22Rv1 (cell line): ENCODE results near the gene PFKL.

Experiments used
- H3K27ac ChIP-seq: fragments of 450-650 bp; 2 replicates; pipeline ENCODE4 v1.5.1; 2017
- CTCF ChIP-seq: fragments of 450-650 bp; IDR thresholded peaks from 2 replicates; pipeline ENCODE4 v1.5.1; 2017; ENCODE audit warnings: mild to moderate bottlenecking
- ZFX ChIP-seq: fragments of 450-650 bp; IDR thresholded peaks from 2 replicates; pipeline ENCODE4 v1.6.1; 2017; ENCODE audit warnings: antibody characterized with exemption, borderline replicate concordance

The PFKL gene

GRCh38 chr21:44370786-44371410 lies 71.0 kb downstream of the PFKL start:
- no peak for TF ChIP-seq ZFX
- no peak for TF ChIP-seq CTCF
- H3K27ac ChIP-seq = no peak overlapping the region

DNA sequence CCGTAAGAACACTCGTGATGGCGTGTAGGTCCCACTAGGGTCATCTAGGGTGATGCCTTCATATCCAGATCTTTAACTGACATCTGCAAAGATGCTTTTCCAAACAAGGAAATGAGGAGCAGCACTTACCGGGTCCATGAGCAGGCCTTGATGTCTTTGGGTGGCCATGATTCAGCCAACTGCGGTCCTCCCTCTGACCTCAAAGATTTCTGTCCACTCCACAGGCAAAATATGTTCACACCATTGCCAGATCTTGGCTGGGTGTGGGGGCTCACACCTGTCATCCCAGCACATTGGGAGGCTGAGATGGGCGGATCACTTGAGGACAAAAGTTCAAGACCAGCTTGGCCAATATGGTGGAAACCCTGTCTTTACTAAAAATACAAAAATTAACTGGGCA lies 71.7 kb downstream of the PFKL start:
- H3K27ac ChIP-seq = no peak overlapping the region
- TF ChIP-seq ZFX (no peak), CTCF (no peak)

- H3K27ac ChIP-seq = no peak overlapping the region
- TF ChIP-seq ZFX (no peak), CTCF (no peak)
These were observed 72.8 kb downstream of the PFKL start for GRCh38 chr21:44372616-44373015.

GRCh38 chr21:44374601-44375280 lies 74.9 kb downstream of the PFKL start:
- H3K27ac ChIP-seq = no peak overlapping the region

GRCh38 chr21:44375281-44375651 lies 75.4 kb downstream of the PFKL start:
- TF ChIP-seq ZFX (no peak), CTCF (no peak)
- H3K27ac ChIP-seq = no peak overlapping the region

More at GRCh38 chr21:44374601-44375280, 74.9 kb downstream of the PFKL start:
- no peak for TF ChIP-seq ZFX
- TF ChIP-seq CTCF = no peak

GRCh38 chr21:44375761-44376241 lies 75.9 kb downstream of the PFKL start:
- no peak overlapping the region for H3K27ac ChIP-seq

More at GRCh38 chr21:44375761-44376241, 75.9 kb downstream of the PFKL start:
- TF ChIP-seq CTCF (no peak), ZFX (no peak)
